ENCODE measurements around the gene HNRNPLL.

GRCh38 chr2:38515155-38516074 lies 87.3 kb downstream of the HNRNPLL start:
- TF ChIP-seq ZFP30 (CRISPR knock-in tag; IDR thresholded peaks at IDR 0.05) = no peak
- TF ChIP-seq PATZ1 (CRISPR knock-in tag; IDR thresholded peaks at IDR 0.05; ENCODE audit: borderline replicate concordance) = no peak
- no peak for TF ChIP-seq ZNF8 (CRISPR knock-in tag; IDR thresholded peaks at IDR 0.05)
